NCI-H2107 treated with DMSO at 0.1 percent for 48 hours (cell line): ENCODE measurements around the gene THADA.
A peak's percentile ranks its signal among the peaks of the same experiment; 100 is the strongest.

Experiments
- DNase-seq: peaks from one replicate; lab custom pipeline; 2025; ENCODE audit not compliant: unreplicated experiment; lab: John Stamatoyannopoulos, UW

The THADA gene

GRCh38 chr2:43358410-43359201, 237.2 kb downstream of the THADA start:
- no peak for DNase-seq

GRCh38 chr2:43356774-43357173, 239.1 kb downstream of the THADA start:
- DNase-seq, result no peak

- DNase-seq, result no peak
Measured at GRCh38 chr2:43355399-43355798, 240.4 kb downstream of the THADA start.

- DNase-seq, result no peak
Measured at GRCh38 chr2:43349904-43350303, 245.9 kb downstream of the THADA start.

GRCh38 chr2:43348908-43349661, 246.8 kb downstream of the THADA start:
- no peak for DNase-seq

GRCh38 chr2:43347746-43348145, 248.1 kb downstream of the THADA start:
- DNase-seq, result no peak

GRCh38 chr2:43346602-43347567, 249.0 kb downstream of the THADA start:
- no peak for DNase-seq

- no peak for DNase-seq
Measured at GRCh38 chr2:43345872-43346271, 250.0 kb downstream of the THADA start.

- DNase-seq, result peak; percentile 71
Measured at GRCh38 chr2:43345391-43345813, 250.4 kb downstream of the THADA start.

- peak; percentile 62 for DNase-seq
Measured at GRCh38 chr2:43344868-43345373, 250.9 kb downstream of the THADA start.

GRCh38 chr2:43343573-43344304, 252.1 kb downstream of the THADA start:
- no peak for DNase-seq

GRCh38 chr2:43341959-43342757, 253.7 kb downstream of the THADA start:
- no peak for DNase-seq

GRCh38 chr2:43340945-43341356, 254.9 kb downstream of the THADA start:
- DNase-seq, result no peak

GRCh38 chr2:43340066-43340465, 255.8 kb downstream of the THADA start:
- DNase-seq, result no peak

GRCh38 chr2:43333656-43334144, 262.1 kb downstream of the THADA start:
- DNase-seq, result no peak

- no peak for DNase-seq
Measured at GRCh38 chr2:43333101-43333655, 262.7 kb downstream of the THADA start.

- DNase-seq, result no peak
Measured at GRCh38 chr2:43332653-43333052, 263.2 kb downstream of the THADA start.

- no peak for DNase-seq
Measured at GRCh38 chr2:43331422-43331821, 264.4 kb downstream of the THADA start.

- DNase-seq, result no peak
Measured at GRCh38 chr2:43329637-43330036, 266.2 kb downstream of the THADA start.
